PC-9 (cell line): ENCODE data around the gene ZNF57. TPM values are rescaled to one million over a fixed set of nuclear protein-coding genes. Genes with fewer than 3 reads are reported as not detected.
"Not testable (repeated sequence)": the region's sequence is repeated elsewhere in the genome, so short reads cannot be mapped to it uniquely, and the experiment has no call there.

ENCODE experiments used
- BruUV-seq: library from RNA; stranded (reverse); fragments of 400-500 nt; replicated peaks from 2 replicates; lab custom pipeline; 2021; lab: Mats Ljungman, UMichigan
- CTCF ChIA-PET: fragments of 300-600 bp; sonication (Branson Sonifier 250); formaldehyde crosslinking; loops from one replicate; lab custom pipeline; 2022; ENCODE audit warnings: antibody characterized with exemption; lab: Charles Lee
- POLR2A ChIA-PET: fragments of 300-600 bp; sonication (Branson Sonifier 250); formaldehyde crosslinking; loops from one replicate; lab custom pipeline; 2022; ENCODE audit warnings: antibody characterized with exemption; ENCODE audit not compliant: unreplicated experiment; lab: Charles Lee
- DNase-seq, 2 experiments: peaks; one replicate each; pipeline versions ENCODE4 v3.0.0 to v3.0.0-alpha.2; 2015 to 2022; ENCODE audit warnings: mixed read lengths in 1 of 2
- H2AFZ ChIP-seq: fragments of 200-600 bp; sonication (generic); 2 replicates; pipeline ENCODE4 v1.8.1; 2017; ENCODE audit warnings: antibody characterized with exemption
- H3F3A ChIP-seq: fragments of 200-600 bp; sonication (generic); 2 replicates; pipeline ENCODE4 v1.8.1; 2017; ENCODE audit warnings: antibody characterized with exemption, mild to moderate bottlenecking, low read depth; ENCODE audit not compliant: insufficient read depth
- H3K27ac ChIP-seq: fragments of 200-600 bp; sonication (generic); 2 replicates; pipeline ENCODE4 v1.6.1; 2016; ENCODE audit warnings: mixed run types
- H3K27me3 ChIP-seq: fragments of 200-600 bp; sonication (generic); 2 replicates; pipeline ENCODE4 v1.6.1; 2016; ENCODE audit warnings: low read depth, mixed run types; ENCODE audit not compliant: insufficient read depth
- H3K36me3 ChIP-seq: fragments of 200-600 bp; sonication (generic); 2 replicates; pipeline ENCODE4 v1.6.1; 2016; ENCODE audit warnings: low read depth, mixed run types
- H3K4me1 ChIP-seq: fragments of 200-600 bp; sonication (generic); replicated peaks from 2 replicates; pipeline ENCODE4 v1.6.1; 2016; ENCODE audit warnings: mixed run types; ENCODE audit not compliant: insufficient read depth
- H3K4me2 ChIP-seq: fragments of 200-600 bp; sonication (generic); 2 replicates; pipeline ENCODE4 v1.6.1; 2017; ENCODE audit warnings: mixed run types
- H3K4me3 ChIP-seq: fragments of 200-600 bp; sonication (generic); 2 replicates; pipeline ENCODE4 v1.6.1; 2016; ENCODE audit warnings: mixed run types
- H3K79me2 ChIP-seq: fragments of 200-600 bp; sonication (generic); 2 replicates; pipeline ENCODE4 v1.6.1; 2017; ENCODE audit warnings: low read depth, mixed run types
- H3K9me2 ChIP-seq: fragments of 200-600 bp; sonication (generic); 2 replicates; pipeline ENCODE4 v1.8.1; 2017; ENCODE audit warnings: mild to moderate bottlenecking; ENCODE audit not compliant: insufficient read depth
- H3K9me3 ChIP-seq: fragments of 200-600 bp; sonication (generic); 2 replicates; pipeline ENCODE4 v1.8.1; 2016; ENCODE audit warnings: low read depth; ENCODE audit not compliant: insufficient read depth
- H4K20me1 ChIP-seq: fragments of 200-600 bp; sonication (generic); 2 replicates; pipeline ENCODE4 v1.8.1; 2017; ENCODE audit not compliant: insufficient read depth
- EZH2 ChIP-seq: fragments of 200-600 bp; sonication (generic); IDR thresholded peaks from 2 replicates; pipeline ENCODE4 v1.8.0; 2017; ENCODE audit warnings: antibody characterized with exemption, low read depth
- intact Hi-C: fragments of 100-400 bp; cut with micrococcal nuclease; formaldehyde crosslinking; loops from one replicate; pipeline ENCODE4 v1.10.0; 2022; ENCODE audit not compliant: unreplicated experiment
- total RNA-seq: library from RNA; stranded (reverse); gene quantifications from 2 replicates; pipeline ENCODE4 v1.2.3, GENCODE V29; 2021
- TF ChIP-seq, protein P1 (sequence below): fragments of 200-600 bp; sonication (generic); conservative IDR thresholded peaks from 2 replicates; pipeline ENCODE4 v1.6.1; 2017; ENCODE audit warnings: mixed run types, antibody characterized with exemption, mild to moderate bottlenecking, moderate library complexity

Gene ZNF57
- total RNA-seq, 1 experiment from 2014 or later, result 2.6 TPM

DNA sequence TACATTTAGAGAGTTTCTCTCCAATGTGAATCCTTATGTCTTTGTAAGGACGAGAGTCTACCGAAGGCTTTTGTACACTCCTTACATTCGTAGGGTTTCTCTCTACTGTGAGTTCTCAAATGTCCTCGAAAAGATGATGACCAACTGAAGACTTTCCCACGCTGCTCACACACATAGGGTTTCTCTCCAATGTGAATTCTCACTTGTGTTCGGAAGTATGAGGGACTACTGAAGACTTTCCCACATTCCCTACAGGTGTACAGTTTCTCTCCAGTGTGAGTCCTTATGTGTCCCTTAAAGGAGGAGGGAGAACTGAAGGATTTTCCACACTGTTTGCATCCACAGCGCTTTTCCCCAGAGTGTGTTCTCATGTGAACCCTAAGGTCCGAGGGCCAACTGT, 4.0 kb upstream of the ZNF57 start:
- Histone ChIP-seq H3K9me2 (no peaks in the 10 kb centered on the region), H4K20me1 (no peaks in the 10 kb centered on the region), H3K4me2 (no peak overlapping the region), H3K4me3 (no peak overlapping the region), H3K79me2 (peaks cover 5% of the 10 kb centered on the region; the same call in 1 of the 2 replicates), H3K9me3 (no peaks in the 10 kb centered on the region), H3F3A (no peaks in the 10 kb centered on the region), H3K36me3 (no peaks in the 10 kb centered on the region), H3K4me1 (no peaks in the 10 kb centered on the region), H2AFZ (no peak overlapping the region), H3K27me3 (no peaks in the 10 kb centered on the region), H3K27ac (no peak overlapping the region)
- TF ChIP-seq, protein P1, sequence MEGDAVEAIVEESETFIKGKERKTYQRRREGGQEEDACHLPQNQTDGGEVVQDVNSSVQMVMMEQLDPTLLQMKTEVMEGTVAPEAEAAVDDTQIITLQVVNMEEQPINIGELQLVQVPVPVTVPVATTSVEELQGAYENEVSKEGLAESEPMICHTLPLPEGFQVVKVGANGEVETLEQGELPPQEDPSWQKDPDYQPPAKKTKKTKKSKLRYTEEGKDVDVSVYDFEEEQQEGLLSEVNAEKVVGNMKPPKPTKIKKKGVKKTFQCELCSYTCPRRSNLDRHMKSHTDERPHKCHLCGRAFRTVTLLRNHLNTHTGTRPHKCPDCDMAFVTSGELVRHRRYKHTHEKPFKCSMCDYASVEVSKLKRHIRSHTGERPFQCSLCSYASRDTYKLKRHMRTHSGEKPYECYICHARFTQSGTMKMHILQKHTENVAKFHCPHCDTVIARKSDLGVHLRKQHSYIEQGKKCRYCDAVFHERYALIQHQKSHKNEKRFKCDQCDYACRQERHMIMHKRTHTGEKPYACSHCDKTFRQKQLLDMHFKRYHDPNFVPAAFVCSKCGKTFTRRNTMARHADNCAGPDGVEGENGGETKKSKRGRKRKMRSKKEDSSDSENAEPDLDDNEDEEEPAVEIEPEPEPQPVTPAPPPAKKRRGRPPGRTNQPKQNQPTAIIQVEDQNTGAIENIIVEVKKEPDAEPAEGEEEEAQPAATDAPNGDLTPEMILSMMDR, result no peak
- TF ChIP-seq EZH2, result no peak
- ChIA-PET POLR2A (no interaction called here), CTCF (no interaction called here)
- no peak for DNase-seq
- no TSS peak for BruUV-seq
- intact Hi-C loops, result no loop called here

- no TSS peak for BruUV-seq
- no peak overlapping the region for H3K4me3 ChIP-seq
- no peak for DNase-seq
- TF ChIP-seq, protein P1, result no peak
- no peak for TF ChIP-seq EZH2
- POLR2A ChIA-PET, result no interaction called here
- H3K9me3 ChIP-seq, result no peaks in the 10 kb centered on the region
- intact Hi-C loops, result no loop called here
- no peak overlapping the region for H2AFZ ChIP-seq
- CTCF ChIA-PET, result no interaction called here
- H3K4me2 ChIP-seq, result no peak overlapping the region
- H3K27me3 ChIP-seq, result no peaks in the 10 kb centered on the region
- peaks cover 36% of the 10 kb centered on the region for H3K79me2 ChIP-seq
- no peaks in the 10 kb centered on the region for H4K20me1 ChIP-seq
- H3K27ac ChIP-seq, result no peak overlapping the region
- no peaks in the 10 kb centered on the region for H3K36me3 ChIP-seq
- H3K4me1 ChIP-seq, result no peaks in the 10 kb centered on the region
- H3F3A ChIP-seq, result no peaks in the 10 kb centered on the region
- H3K9me2 ChIP-seq, result no peaks in the 10 kb centered on the region
Measured at GRCh38 chr19:2902590-2903218, 2.0 kb downstream of the ZNF57 start.

DNA sequence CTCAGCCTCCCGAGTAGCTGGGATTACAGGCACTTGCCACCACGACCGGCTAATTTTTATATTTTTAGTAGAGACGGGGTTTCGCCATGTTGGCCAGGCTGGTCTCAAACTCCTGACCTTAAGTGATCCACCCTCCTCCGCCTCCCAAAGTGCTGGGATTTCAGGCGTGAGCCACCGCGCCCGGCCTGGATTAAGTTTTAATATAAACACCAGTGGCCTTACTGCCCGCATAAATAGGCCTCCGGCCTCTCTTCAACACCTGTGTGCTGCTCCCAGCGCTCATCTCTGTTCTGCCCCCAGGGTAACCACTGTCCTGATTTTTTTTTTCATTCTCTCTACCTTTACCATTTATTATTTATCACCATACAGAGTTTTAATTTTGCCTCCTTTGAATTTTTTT, 2.6 kb downstream of the ZNF57 start:
- POLR2A ChIA-PET, result not testable (repeated sequence)

More for the DNA sequence above, 2.6 kb downstream of the ZNF57 start:
- H3K27me3 ChIP-seq, H3K4me1 ChIP-seq, H3K4me3 ChIP-seq, H3K4me2 ChIP-seq, H3F3A ChIP-seq, H3K27ac ChIP-seq, DNase-seq, H3K36me3 ChIP-seq, H3K9me3 ChIP-seq, intact Hi-C loops, H4K20me1 ChIP-seq, H3K9me2 ChIP-seq, BruUV-seq, H2AFZ ChIP-seq, CTCF ChIA-PET: not testable (repeated sequence)
- peaks cover 36% of the 10 kb centered on the region for H3K79me2 ChIP-seq
